Astrocyte of the spinal cord (primary cell): ENCODE data around the gene TXNRD1.
A peak's percentile ranks its signal among the peaks of the same experiment; 100 is the strongest.

Source experiments
- DNase-seq: peaks from one replicate; pipeline ENCODE4 v3.0.0; 2011; ENCODE audit warnings: low read depth, low spot score
- H3K4me3 ChIP-seq: 2 replicates; pipeline ENCODE4 v1.5.1; 2011; ENCODE audit warnings: low read depth, mild to moderate bottlenecking, low read length, moderate library complexity
- CTCF ChIP-seq: IDR thresholded peaks from 2 replicates; pipeline ENCODE4 v1.5.1; 2012; ENCODE audit warnings: low read depth, mild to moderate bottlenecking, low read length, inconsistent platforms
- in situ Hi-C: cut with HindIII; loops from 2 replicates; pipeline ENCODE4 v1.10.0; 2017; ENCODE audit warnings: low sequenced_read_pairs

Gene TXNRD1

DNA sequence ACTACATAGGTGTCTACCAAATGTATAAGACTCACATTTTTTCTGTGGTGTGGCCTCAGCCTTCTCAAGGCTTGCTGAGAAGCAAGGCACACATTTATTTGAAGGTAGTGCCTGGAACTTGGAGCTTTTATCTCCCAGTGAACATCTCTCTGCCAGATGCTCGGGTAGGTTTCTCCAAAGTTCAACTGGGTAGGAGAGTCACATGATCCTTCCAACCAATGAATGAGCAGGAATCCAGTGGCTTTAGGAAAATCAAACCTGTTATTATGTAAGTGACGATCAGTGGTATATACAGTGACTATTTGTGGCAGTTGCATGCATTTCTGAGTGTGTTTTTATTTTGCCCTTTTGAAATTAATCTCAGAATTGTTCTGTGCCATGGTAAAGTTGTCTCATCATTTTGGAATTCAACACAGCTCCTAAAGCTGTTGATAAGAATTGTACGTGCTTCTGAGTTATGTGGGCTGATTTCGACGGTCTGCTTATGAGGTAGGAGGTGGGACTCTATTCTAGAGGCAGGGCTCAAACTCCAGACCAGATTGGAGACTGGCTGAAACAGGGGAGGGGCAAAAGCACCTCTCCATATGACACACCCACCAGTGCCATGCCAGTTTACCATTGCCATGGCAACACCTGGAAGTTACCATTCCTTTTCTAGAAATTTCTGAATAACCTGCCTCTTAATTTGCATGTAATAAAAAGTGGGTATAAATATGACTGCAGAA, 145.6 kb downstream of the TXNRD1 start:
- in situ Hi-C loops, result no loop called here
- no peak overlapping the region for H3K4me3 ChIP-seq
- no peak for TF ChIP-seq CTCF
- DNase-seq, result no peak

- no peak for TF ChIP-seq CTCF
- in situ Hi-C loops, result no loop called here
- no peak for DNase-seq
- no peak overlapping the region for H3K4me3 ChIP-seq
Observed at GRCh38 chr12:104365921-104366410, 150.4 kb downstream of the TXNRD1 start.

DNA sequence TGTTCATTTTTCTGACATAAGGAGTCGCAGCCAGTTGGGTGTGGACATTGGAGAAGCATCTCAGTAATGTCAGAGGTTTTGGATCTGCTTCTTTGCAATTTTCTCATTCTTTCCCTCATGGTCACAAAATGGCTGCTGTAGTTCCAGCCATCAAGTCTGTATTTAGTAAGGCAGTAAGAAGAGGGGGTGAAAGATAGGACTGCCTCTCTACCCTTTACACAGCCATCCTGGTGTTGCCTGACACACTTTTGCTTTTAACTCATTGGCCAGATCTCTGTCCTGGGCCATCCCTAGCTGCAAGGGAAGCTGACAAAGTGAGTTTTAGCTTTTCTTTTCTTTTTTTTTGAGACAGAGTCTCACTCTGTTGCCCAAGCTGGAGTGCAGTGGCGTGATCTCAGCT, 154.1 kb downstream of the TXNRD1 start:
- no peak overlapping the region for H3K4me3 ChIP-seq
- no peak for DNase-seq
- no peak for TF ChIP-seq CTCF
- in situ Hi-C loops, result no loop called here

GRCh38 chr12:104371043-104371870, 155.7 kb downstream of the TXNRD1 start:
- in situ Hi-C loops, result no loop called here
- no peak for TF ChIP-seq CTCF
- H3K4me3 ChIP-seq, result no peak overlapping the region
- DNase-seq, result peak; percentile 49

DNA sequence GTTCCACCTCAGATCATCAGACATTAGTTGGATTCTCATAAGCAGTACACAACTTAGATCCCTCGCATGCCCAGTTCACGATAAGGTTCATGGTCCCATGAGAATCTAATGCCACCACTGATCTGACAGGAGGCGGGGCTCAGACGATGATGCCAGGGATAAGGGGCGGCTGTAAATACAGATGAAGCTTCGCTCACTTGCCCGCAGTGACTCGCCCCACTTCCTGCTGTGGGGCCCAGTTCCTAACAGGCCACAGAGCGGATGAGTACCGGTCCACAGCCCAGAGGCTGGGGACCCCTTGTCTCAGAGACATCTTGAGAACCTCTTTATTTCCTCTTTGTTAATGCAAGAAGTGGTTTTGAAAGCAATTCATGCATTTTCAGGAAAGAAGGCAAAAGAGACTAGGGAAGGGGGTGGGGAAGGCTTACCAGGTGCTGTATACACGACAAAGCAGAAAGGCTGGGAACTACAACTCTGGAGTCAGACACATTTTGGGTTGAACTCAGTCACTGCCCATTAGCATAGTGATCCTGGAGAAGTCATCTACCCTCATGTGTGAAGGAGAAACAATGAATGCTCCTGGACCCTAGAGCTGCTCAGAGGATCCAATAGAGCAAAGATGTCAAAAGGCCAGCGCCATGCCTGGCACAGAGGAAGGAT, 156.6 kb downstream of the TXNRD1 start:
- no peak for DNase-seq
- in situ Hi-C loops, result no loop called here
- H3K4me3 ChIP-seq, result no peak overlapping the region
- no peak for TF ChIP-seq CTCF

DNA sequence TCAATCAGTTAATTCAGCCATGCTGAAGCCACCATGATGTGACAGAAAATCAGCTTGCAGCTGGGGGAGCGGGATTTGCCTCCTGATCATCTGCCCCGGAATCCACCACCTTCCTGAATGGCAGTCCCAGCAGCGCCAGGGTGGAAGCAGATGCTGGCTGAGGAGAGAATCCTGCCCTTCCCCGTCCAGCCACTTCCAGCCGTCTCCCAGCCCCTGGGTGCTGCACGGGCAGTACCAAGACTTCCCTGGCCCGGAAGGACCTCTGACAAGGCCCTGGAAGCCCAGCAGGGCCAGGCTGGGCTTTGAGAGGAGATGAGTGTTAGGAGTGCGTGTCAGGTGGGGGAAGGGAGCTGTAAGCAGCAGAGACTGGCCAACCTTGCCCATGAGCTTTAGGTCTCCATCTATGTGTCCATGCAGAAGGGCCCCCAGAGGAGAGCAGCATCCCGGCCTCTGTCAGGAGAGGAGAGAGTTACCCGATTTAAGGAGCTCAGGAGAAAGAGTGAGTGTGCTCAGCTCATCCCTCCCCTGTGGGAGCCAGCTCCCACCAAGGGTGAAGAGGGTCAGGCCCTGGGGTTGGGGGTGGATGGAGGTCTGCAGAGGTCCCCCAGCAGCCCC, 157.2 kb downstream of the TXNRD1 start:
- no peak overlapping the region for H3K4me3 ChIP-seq
- in situ Hi-C loops, result no loop called here
- no peak for DNase-seq
- TF ChIP-seq CTCF, result no peak
